Caki2 (cell line): ENCODE measurements around the gene PDZD2. TPM values are rescaled to one million over a fixed set of nuclear protein-coding genes. Genes with fewer than 3 reads are reported as not detected.
"Not testable (repeated sequence)": the region's sequence is repeated elsewhere in the genome, so short reads cannot be mapped to it uniquely, and the experiment has no call there.

Experiments
- DNase-seq: peaks from one replicate; pipeline ENCODE4 v3.0.0-alpha.2; 2015; ENCODE audit warnings: low read depth
- in situ Hi-C: cut with HindIII; loops from 2 replicates; pipeline ENCODE4 v1.10.0; 2016; ENCODE audit warnings: low sequenced_read_pairs, low pct_unique_long_range_greater_than_20kb, mixed read lengths
- total RNA-seq: library from RNA; depleted of rRNA; stranded (reverse); fragments of >200 nt; shearing (Covaris generic); gene quantifications from 2 replicates; pipeline ENCODE4 v1.2.3, GENCODE V29; 2014; ENCODE audit warnings: low replicate concordance

The PDZD2 gene
- total RNA-seq, 1 experiment from 2014 or later, result 0.17 TPM

- DNase-seq, result no peak
- in situ Hi-C loops, result no loop called here
Measured at GRCh38 chr5:32099486-32100035, 460.6 kb downstream of the PDZD2 start.

GRCh38 chr5:32100230-32100629, 461.3 kb downstream of the PDZD2 start:
- DNase-seq, result no peak
- in situ Hi-C loops, result no loop called here

- no peak for DNase-seq
- in situ Hi-C loops, result no loop called here
Measured at GRCh38 chr5:32100691-32101302, 461.9 kb downstream of the PDZD2 start.

GRCh38 chr5:32102254-32102986, 463.5 kb downstream of the PDZD2 start:
- DNase-seq, result no peak
- in situ Hi-C loops, result no loop called here

- DNase-seq, result no peak
- in situ Hi-C loops, result no loop called here
Measured at GRCh38 chr5:32103521-32103920, 464.6 kb downstream of the PDZD2 start.

- no peak for DNase-seq
- in situ Hi-C loops, result no loop called here
Measured at GRCh38 chr5:32107291-32107690, 468.4 kb downstream of the PDZD2 start.

GRCh38 chr5:32108167-32108566, 469.2 kb downstream of the PDZD2 start:
- in situ Hi-C loops, result no loop called here
- no peak for DNase-seq

GRCh38 chr5:32109236-32109635, 470.3 kb downstream of the PDZD2 start:
- peak; percentile 70 for DNase-seq
- in situ Hi-C loops, result no loop called here

GRCh38 chr5:32110111-32110696, 471.3 kb downstream of the PDZD2 start:
- no peak for DNase-seq
- in situ Hi-C loops, result no loop called here

GRCh38 chr5:32115985-32116384, 477.1 kb downstream of the PDZD2 start:
- peak; percentile 9 for DNase-seq
- in situ Hi-C loops, result no loop called here

- in situ Hi-C loops, result no loop called here
Measured at GRCh38 chr5:32116574-32117313, 477.8 kb downstream of the PDZD2 start.

GRCh38 chr5:32118922-32119321, 480.0 kb downstream of the PDZD2 start:
- in situ Hi-C loops, result not testable (repeated sequence)

More at GRCh38 chr5:32116574-32117313, 477.8 kb downstream of the PDZD2 start:
- no peak for DNase-seq

GRCh38 chr5:32123058-32123805, 484.3 kb downstream of the PDZD2 start:
- in situ Hi-C loops, result no loop called here
- DNase-seq, result no peak

More at GRCh38 chr5:32118922-32119321, 480.0 kb downstream of the PDZD2 start:
- not testable (repeated sequence) for DNase-seq

GRCh38 chr5:32123889-32124676, 485.2 kb downstream of the PDZD2 start:
- in situ Hi-C loops, result no loop called here
- no peak for DNase-seq

GRCh38 chr5:32126691-32127090, 487.8 kb downstream of the PDZD2 start:
- DNase-seq, result no peak
- in situ Hi-C loops, result no loop called here

- in situ Hi-C loops, result no loop called here
- DNase-seq, result no peak
Measured at GRCh38 chr5:32127711-32128110, 488.8 kb downstream of the PDZD2 start.

- DNase-seq, result no peak
- in situ Hi-C loops, result no loop called here
Measured at GRCh38 chr5:32129074-32129598, 490.2 kb downstream of the PDZD2 start.
